Activated T-helper 9 cell treated with anti-CD3 and anti-CD28 coated beads, Interleukin-2, amount 50 U/mL, for 16 hours (primary cell): ENCODE results near the gene SLC45A1.
A peak's percentile ranks its signal among the peaks of the same experiment; 100 is the strongest.

ENCODE experiments used
- DNase-seq: peaks from one replicate; pipeline ENCODE4 v3.0.0-alpha.2; 2020; ENCODE audit warnings: low read depth

Gene SLC45A1

DNA sequence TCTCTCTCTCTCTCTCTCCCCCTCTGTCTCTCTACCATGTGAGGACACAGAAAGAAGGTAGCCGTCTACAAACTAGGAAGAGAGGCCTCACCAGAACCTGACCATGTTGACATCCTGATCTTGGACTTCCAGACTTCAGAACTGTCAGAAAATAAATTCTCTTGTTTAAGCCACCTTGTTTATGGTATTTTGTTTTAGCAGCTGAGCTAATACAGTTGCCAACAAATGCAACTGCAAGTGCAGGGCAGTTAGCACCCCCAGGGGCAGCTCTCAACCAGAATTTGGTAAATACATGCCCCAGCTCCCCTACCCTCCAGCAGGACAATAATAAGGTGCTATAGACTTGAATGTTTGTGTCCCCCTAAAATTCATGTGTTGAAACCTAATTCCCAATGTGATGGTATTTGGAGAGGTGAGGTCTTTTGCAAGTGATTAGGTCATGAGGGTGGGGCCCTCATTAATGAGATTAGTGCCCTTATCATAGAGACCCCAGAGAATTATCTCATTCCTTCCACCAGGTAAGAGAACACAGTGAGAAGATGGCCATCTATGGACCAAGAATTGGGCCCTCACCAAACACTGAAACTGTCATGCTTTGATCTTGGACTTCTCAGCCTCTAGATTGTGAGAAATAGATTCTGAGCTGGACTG is 6.7 kb upstream of the SLC45A1 start:
- no peak for DNase-seq

DNA sequence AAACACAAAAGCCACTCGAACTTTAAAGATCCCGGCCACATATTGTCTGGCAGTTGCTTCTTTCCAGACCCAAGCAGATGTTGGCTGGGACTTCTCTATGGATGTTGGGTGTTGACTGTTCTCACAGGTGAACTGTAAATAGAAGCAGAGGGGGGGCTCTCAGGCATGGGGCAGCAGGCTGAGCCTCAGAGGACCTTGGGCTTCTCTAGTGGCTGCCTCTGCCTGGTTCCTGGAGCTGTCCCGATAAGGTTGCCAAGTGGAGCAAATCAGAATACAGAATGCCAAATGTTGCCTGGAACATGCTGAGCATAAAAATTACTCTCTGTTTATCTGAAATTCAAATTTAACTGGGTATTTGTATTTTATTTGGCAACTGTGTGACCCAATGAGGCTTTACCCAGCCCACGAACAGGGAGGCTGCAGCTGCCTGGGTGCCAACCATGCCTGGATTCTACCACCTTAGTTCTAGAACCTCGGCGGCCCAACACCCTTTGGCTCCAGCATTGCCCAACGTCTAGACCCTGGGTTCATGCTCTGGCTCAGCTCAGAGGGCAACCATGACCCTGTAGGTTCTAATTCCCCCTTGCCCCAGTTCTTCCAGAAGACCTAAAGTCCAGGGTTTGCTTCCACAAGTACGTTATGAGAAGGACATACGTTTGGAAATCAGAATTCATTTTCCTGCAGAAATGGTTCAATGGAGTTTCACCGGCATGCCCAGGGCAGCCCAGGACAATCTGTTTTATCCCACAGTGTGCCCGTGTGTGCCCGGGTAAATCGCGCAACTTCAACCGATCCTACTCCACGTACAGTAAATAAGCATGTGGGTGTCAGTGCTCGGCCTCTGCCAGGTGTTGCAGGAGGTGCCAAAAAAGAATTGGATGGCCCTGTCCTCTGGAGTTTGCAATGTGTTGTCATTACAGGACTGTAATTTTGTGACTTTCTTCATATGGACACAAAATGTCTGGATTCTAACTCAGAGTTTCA is 5.4 kb upstream of the SLC45A1 start:
- DNase-seq = no peak

DNA sequence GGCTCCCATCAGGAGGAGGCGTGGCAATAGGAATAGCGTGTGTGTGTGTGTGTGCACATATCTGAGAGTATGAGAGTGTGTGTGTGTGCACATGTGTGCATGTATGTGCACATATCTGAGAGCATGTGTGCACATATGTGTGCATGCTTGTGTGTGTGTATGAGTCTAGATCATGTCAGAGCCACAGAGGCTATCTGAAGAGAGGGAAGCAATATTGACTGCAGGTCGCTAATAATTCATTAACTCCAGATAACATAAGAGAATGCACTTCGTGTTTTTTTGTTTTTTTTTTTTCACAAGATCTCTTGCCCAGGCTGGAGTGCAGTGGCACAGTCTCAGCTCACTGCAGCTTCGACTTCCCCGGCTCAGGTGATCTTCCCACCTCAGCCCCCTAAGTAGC is 4.7 kb upstream of the SLC45A1 start:
- DNase-seq = no peak

DNA sequence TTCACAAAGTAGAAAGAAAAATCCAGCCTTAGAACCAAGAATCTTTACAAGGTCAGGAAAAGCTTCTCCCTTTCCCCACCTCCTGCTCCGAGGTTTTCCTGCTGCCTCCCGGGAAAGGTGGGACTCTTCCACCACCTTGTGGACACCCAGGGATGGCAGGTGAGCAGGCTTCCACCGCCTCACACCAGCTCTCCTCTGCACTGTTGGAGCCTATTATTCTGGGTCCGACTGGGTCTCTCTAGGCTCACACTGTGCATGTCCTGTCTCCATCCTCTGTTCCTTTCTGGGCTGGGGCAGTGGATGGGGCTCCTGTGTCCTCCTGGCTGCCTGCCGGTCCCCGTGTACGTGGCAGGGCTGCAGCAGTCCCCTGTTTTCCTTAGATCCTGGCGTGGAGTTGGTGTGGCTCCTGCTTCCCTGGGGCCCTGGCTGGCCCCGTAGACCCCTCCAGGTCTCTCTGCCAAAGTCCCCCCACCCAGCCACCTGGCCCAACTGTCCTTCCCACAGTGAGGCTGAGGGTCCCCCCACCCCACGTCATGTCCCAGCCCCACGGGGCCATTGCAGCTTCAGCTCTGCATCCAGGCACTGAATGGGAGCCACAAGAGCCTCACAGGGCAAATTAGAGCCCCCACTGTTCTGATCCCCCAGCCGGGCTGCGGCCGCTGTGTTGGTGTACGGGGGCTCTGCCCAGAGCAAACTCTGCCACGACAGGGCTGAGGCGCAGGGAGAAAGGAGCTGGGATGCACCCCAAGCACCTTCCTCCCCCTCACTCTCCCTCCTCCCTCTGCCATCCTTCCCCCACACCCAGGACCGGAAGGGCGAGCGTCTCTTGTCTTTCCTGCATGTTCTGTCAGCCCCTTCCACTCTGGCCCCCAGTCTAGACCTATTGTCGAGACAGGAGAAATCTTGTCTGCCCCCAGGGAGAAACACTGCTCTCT is 3.3 kb upstream of the SLC45A1 start:
- peak; percentile 15 for DNase-seq

DNA sequence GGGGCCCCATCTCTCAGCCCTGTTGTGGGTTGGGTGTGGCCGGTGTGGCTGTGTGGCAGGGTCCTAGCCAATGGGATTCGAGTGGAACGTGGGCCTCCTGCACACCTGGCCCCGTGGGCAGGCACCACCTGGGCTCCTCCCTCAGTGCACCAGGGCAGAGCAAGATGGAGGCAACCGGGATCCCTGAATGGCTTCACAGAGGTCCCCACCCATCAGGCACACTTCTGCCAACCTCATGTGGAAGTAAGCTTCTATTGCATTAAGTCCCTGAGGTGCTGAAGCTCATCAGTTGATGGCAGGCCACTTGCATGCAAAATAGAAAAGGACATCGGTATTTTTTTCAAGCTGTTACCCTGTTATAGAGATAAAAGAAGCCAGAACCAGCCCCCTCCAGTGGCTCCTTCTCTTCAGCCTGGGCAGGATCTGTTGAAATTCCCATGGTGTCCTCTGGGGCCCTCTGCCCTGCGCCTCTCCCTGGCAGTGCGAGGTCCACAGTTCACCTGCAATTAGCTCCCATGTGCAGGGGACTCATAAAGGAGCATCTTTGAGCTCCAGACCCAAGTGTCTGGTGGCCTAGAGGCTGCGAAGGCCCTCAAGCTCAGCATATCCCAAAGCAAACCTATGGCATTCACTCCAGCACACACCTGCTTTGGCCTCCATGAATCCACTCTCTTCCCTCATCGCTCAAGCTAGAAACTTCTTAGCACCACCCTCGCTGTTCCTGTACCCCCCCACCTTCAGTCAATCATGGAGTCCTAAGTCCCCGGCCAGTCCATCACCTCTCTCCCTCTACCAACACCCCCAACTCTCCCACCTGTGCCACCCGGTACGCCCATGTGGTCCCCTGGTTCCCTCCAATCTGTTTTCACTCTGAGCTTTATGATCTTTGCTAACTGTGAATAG is 2.1 kb upstream of the SLC45A1 start:
- DNase-seq = no peak

DNA sequence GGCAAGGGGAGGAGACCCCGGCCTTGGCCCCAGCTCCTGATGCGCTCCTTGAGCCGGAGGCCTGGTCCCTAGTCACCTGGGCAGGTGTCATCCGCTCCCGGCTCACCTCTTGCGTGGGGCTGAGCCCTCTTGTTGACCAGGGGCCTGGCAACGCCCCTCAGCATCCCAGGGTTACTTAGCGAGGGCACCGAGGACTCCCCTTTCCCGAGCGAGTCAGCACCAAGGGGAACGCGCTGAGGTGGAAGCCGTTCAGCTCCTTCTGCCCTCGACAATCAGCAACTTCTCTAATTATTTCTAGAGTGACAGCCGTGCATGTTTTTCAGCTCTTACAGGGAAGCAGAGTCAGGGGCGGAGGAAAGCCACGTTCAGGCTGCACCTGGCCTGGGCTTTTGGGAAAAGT is 522 bp downstream of the SLC45A1 start:
- no peak for DNase-seq

- DNase-seq = no peak
Measured at GRCh38 chr1:8321612-8322011, 3.7 kb downstream of the SLC45A1 start.

GRCh38 chr1:8323706-8324105 is 5.8 kb downstream of the SLC45A1 start:
- DNase-seq = no peak

GRCh38 chr1:8324176-8324810 is 6.4 kb downstream of the SLC45A1 start:
- no peak for DNase-seq

- no peak for DNase-seq
Measured at GRCh38 chr1:8325771-8326170, 7.9 kb downstream of the SLC45A1 start.

- DNase-seq = no peak
Measured at GRCh38 chr1:8326265-8326664, 8.4 kb downstream of the SLC45A1 start.

DNA sequence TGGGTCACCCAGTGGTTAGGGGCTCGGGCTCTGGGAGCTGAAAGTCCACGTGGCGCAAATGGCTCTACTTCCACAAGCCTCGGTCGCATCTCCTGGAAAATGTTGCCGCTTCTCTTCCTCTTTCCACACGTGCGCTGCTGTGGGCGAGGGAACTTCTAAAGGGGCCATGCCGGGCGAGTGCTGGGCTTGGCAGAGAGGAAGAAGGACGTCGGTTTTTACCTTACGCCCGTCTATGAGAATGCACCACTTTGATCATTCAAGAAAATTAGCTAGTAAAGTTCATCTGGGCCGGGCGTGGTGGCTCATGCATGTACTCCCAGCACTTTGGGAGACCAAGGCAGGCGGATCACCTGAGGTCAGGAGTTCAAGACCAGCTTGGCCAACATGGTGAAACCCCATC is 10.4 kb downstream of the SLC45A1 start:
- no peak for DNase-seq

DNA sequence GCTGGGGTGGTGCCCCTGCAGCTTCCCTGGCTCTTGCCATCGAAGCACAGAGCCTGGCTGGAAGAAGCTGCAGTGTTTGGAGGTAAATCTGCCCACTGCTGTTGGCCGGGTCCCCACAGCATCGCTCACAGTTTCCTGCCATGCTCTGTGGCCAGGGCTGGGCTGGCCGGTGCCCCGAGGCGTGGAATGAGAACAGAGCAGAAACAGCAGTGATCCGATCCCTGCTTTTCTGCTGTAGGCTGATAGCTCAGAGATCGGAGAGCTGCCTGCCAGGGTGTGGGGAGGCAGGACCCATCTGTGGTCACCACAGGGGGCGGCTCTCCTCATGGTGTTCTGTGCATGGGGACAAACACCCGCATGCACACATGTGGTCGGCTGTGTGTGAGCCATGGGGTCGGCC is 11.5 kb downstream of the SLC45A1 start:
- no peak for DNase-seq

- no peak for DNase-seq
Measured at GRCh38 chr1:8329858-8330257, 11.9 kb downstream of the SLC45A1 start.

GRCh38 chr1:8330271-8331125 is 12.6 kb downstream of the SLC45A1 start:
- DNase-seq = no peak

GRCh38 chr1:8332806-8333205 is 14.9 kb downstream of the SLC45A1 start:
- DNase-seq = no peak

DNA sequence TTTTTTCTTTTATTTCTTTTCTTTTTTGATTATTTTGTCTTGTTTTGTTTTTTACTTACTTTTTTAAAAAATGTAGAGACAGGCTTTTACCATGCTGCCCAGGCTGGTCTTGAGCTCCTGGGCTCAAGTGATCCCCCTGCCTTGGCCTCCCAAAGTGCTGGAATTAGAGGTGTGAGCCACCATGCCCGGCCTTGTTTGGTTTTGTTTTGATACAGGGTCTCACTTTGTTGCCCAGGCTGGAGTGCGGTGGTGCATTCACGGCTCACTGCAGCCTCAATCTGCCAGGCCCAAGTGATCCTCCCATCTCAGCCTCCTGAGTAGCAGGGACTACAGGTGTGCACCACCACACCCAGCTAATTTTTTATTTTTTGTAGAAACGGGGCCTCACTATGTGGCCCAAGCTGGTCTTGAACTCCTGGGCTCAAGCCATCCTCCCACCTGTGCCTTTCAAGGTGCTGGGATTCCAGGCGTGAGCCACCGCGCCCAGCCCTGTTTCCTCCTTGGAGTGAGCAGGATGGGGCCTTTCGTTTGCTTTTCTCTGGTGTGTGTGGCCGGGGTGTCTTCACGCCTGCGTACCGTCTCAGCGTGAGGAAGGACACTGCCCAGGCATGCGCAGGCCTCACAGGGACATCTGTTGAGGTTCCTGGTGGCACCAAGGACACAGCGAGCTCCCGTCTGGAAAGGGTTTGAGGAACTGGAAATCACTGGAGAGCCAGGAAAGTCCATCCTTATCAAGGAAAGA is 15.5 kb downstream of the SLC45A1 start:
- no peak for DNase-seq

- DNase-seq = no peak
Measured at GRCh38 chr1:8334106-8334851, 16.4 kb downstream of the SLC45A1 start.
